H9 (cell line): ENCODE data around the gene DSCAM. TPM values are rescaled to one million over a fixed set of nuclear protein-coding genes. Genes with fewer than 3 reads are reported as not detected.

Experiments
- DNase-seq: peaks from one replicate; pipeline ENCODE4 v3.0.0-alpha.2; 2017
- H2AFZ ChIP-seq: one replicate; pipeline ENCODE4 v1.6.1; 2013; ENCODE audit warnings: mild to moderate bottlenecking, low read length, control low read depth, moderate library complexity
- H2AK5ac ChIP-seq: 2 replicates; pipeline ENCODE4 v1.6.1; 2013; ENCODE audit warnings: low read length, control low read depth, mixed read lengths; ENCODE audit not compliant: insufficient read length
- H2BK120ac ChIP-seq: one replicate; pipeline ENCODE4 v1.6.1; 2013; ENCODE audit warnings: low read depth, mild to moderate bottlenecking, low read length, control low read depth, inconsistent platforms; ENCODE audit not compliant: poor library complexity, severe bottlenecking
- H2BK12ac ChIP-seq: 2 replicates; pipeline ENCODE4 v1.6.1; 2013; ENCODE audit warnings: low read length, control low read depth, mixed read lengths, low read depth; ENCODE audit not compliant: insufficient read length
- H2BK15ac ChIP-seq: 2 replicates; pipeline ENCODE4 v1.6.1; 2013; ENCODE audit warnings: low read depth, low read length, control low read depth
- H2BK20ac ChIP-seq: one replicate; pipeline ENCODE4 v1.6.1; 2013; ENCODE audit warnings: low read depth, mild to moderate bottlenecking, low read length, control low read depth, inconsistent platforms; ENCODE audit not compliant: poor library complexity, severe bottlenecking
- H2BK5ac ChIP-seq: 2 replicates; pipeline ENCODE4 v1.6.1; 2013; ENCODE audit warnings: low read length, control low read depth, mixed read lengths; ENCODE audit not compliant: insufficient read length
- H3K14ac ChIP-seq: 2 replicates; pipeline ENCODE4 v1.6.1; 2013; ENCODE audit warnings: low read length, control low read depth; ENCODE audit not compliant: insufficient read depth
- H3K18ac ChIP-seq: 2 replicates; pipeline ENCODE4 v1.6.1; 2013; ENCODE audit warnings: low read depth, mild to moderate bottlenecking, mixed read lengths, low read length, control low read depth; ENCODE audit not compliant: insufficient read length
- H3K23ac ChIP-seq: 2 replicates; pipeline ENCODE4 v1.6.1; 2013; ENCODE audit warnings: low read length, control low read depth, mixed read lengths, low read depth; ENCODE audit not compliant: insufficient read length
- H3K23me2 ChIP-seq: 2 replicates; pipeline ENCODE4 v1.6.1; 2013; ENCODE audit warnings: low read depth, mild to moderate bottlenecking, mixed read lengths, low read length, control low read depth; ENCODE audit not compliant: insufficient read length, poor library complexity, severe bottlenecking
- H3K27ac ChIP-seq: 2 replicates; pipeline ENCODE4 v1.5.1; 2013; ENCODE audit warnings: low read length, control low read depth, mixed read lengths, low read depth; ENCODE audit not compliant: insufficient read length
- H3K27me3 ChIP-seq: 2 replicates; pipeline ENCODE4 v1.6.1; 2013; ENCODE audit warnings: low read length, control low read depth, inconsistent platforms; ENCODE audit not compliant: insufficient read depth
- H3K4ac ChIP-seq: 2 replicates; pipeline ENCODE4 v1.6.1; 2013; ENCODE audit warnings: low read depth, mild to moderate bottlenecking, control low read depth, inconsistent platforms, low read length, moderate library complexity
- H3K4me1 ChIP-seq: 2 replicates; pipeline ENCODE4 v1.6.1; 2013; ENCODE audit warnings: low read length, control low read depth, inconsistent platforms; ENCODE audit not compliant: insufficient read depth
- H3K4me2 ChIP-seq: 2 replicates; pipeline ENCODE4 v1.6.1; 2013; ENCODE audit warnings: low read length, control low read depth, mixed read lengths; ENCODE audit not compliant: insufficient read length, insufficient read depth
- H3K56ac ChIP-seq: 2 replicates; pipeline ENCODE4 v1.6.1; 2013; ENCODE audit warnings: low read depth, mild to moderate bottlenecking, mixed read lengths, low read length, control low read depth; ENCODE audit not compliant: insufficient read length
- H3K79me1 ChIP-seq: 2 replicates; pipeline ENCODE4 v1.6.1; 2013; ENCODE audit warnings: low read depth, mild to moderate bottlenecking, moderate library complexity, low read length, control low read depth, inconsistent platforms; ENCODE audit not compliant: insufficient read depth, poor library complexity, severe bottlenecking
- H3K79me2 ChIP-seq: 2 replicates; pipeline ENCODE4 v1.6.1; 2013; ENCODE audit warnings: low read length, control low read depth, inconsistent platforms; ENCODE audit not compliant: insufficient read depth
- H3K9ac ChIP-seq: 2 replicates; pipeline ENCODE4 v1.6.1; 2013; ENCODE audit warnings: low read length, control low read depth, mixed read lengths; ENCODE audit not compliant: insufficient read length; ENCODE audit errors: extremely low read depth
- H3K9me3 ChIP-seq: one replicate; pipeline ENCODE4 v1.6.1; 2013; ENCODE audit warnings: low read depth, low read length, inconsistent platforms; ENCODE audit not compliant: control insufficient read depth
- H3T11ph ChIP-seq: one replicate; pipeline ENCODE4 v1.6.1; 2013; ENCODE audit warnings: mild to moderate bottlenecking, low read length, control low read depth, inconsistent platforms
- H4K20me1 ChIP-seq: one replicate; pipeline ENCODE4 v1.6.1; 2013; ENCODE audit not compliant: control insufficient read depth, insufficient read length, insufficient read depth
- H4K5ac ChIP-seq: 2 replicates; pipeline ENCODE4 v1.6.1; 2013; ENCODE audit warnings: low read depth, mild to moderate bottlenecking, mixed read lengths, low read length, control low read depth; ENCODE audit not compliant: insufficient read length
- H4K8ac ChIP-seq: replicated peaks from 2 replicates; pipeline ENCODE4 v1.6.1; 2013; ENCODE audit warnings: low read length, control low read depth, mixed read lengths, low read depth; ENCODE audit not compliant: insufficient read length
- H4K91ac ChIP-seq: 2 replicates; pipeline ENCODE4 v1.6.1; 2013; ENCODE audit warnings: low read depth, mild to moderate bottlenecking, moderate library complexity, mixed read lengths, low read length, control low read depth; ENCODE audit not compliant: insufficient read length
- H3K27ac Mint-ChIP-seq, 3 experiments: 2 replicates in 2 of 3; 3 replicates in 1 of 3; pipeline ENCODE4 v1.8.0; 2020 to 2021; ENCODE audit warnings: mixed read lengths in 3 of 3, mild to moderate bottlenecking in 1 of 3, moderate library complexity in 1 of 3
- H3K27me3 Mint-ChIP-seq: 2 replicates; pipeline ENCODE4 v1.8.0; 2021; ENCODE audit warnings: low read depth, mild to moderate bottlenecking, moderate library complexity, mixed read lengths
- H3K36me3 Mint-ChIP-seq, 3 experiments: 2 replicates in 2 of 3; 3 replicates in 1 of 3; pipeline ENCODE4 v1.8.0; 2020 to 2021; ENCODE audit warnings: low read depth in 3 of 3, mixed read lengths in 3 of 3; ENCODE audit not compliant: insufficient read depth in 1 of 3
- H3K4me1 Mint-ChIP-seq, 2 experiments: 2 replicates each; pipeline ENCODE4 v1.8.0; 2020; ENCODE audit warnings: mixed read lengths in 2 of 2
- H3K4me3 Mint-ChIP-seq, 2 experiments: 2 replicates in 1 of 2; 3 replicates in 1 of 2; pipeline ENCODE4 v1.8.0; 2020 to 2021; ENCODE audit warnings: mild to moderate bottlenecking in 2 of 2, mixed read lengths in 2 of 2, moderate library complexity in 1 of 2
- H3K9me3 Mint-ChIP-seq, 2 experiments: 2 replicates in 1 of 2; 3 replicates in 1 of 2; pipeline ENCODE4 v1.8.0; 2020; ENCODE audit warnings: mild to moderate bottlenecking in 2 of 2, mixed read lengths in 2 of 2, moderate library complexity in 1 of 2
- WGBS: extraction: QIAGEN DNeasy Blood & Tissue Kit; methylation state at CpG from one replicate; pipeline ENCODE4 v1.1.7; 2013; ENCODE audit warnings: missing lambda C conversion rate, low lambda C conversion rate, mixed read lengths; ENCODE audit not compliant: insufficient read length; ENCODE audit errors: extremely low coverage; 5-methylcytosine and 5-hydroxymethylcytosine counted together
- total RNA-seq: library from RNA; stranded (reverse); gene quantifications from 2 replicates; pipeline ENCODE4 v1.2.1, GENCODE V29; 2021
- TF ChIP-seq, protein P1 (sequence below): fragments of 200-600 bp; sonication (generic); conservative IDR thresholded peaks from 3 replicates; pipeline ENCODE4 v1.8.0; 2021; ENCODE audit warnings: antibody characterized with exemption, mild to moderate bottlenecking

Gene DSCAM
- total RNA-seq, 1 experiment from 2014 or later: 0.17 TPM

DNA sequence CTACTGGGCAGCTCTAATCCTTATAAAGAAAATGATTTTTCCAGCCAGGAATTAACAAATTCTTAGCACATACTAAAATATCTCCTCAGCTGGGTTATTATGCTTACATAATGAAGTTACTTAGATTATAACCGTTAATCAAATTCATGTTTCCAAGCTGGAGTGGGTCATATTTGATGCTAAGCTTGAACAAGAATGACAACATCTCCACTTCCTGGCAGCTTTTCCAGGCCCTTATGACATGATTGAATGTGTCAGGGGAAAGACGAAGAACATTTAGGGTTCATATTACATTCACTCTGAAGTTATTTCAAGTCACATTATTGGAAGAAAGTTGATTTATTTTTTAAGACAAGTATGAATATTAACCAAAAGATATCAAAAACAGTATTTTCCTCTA is 646.0 kb downstream of the DSCAM start:
- Histone ChIP-seq H4K8ac (no peak overlapping the region), H3T11ph (no peak overlapping the region), H2BK120ac (no peak overlapping the region), H3K79me2 (no peaks in the 10 kb centered on the region), H2BK12ac (no peak overlapping the region), H3K4ac (no peak overlapping the region), H3K27ac (no peak overlapping the region), H2AK5ac (no peak overlapping the region), H2BK20ac (no peak overlapping the region), H2AFZ (no peak overlapping the region), H4K91ac (no peak overlapping the region), H4K5ac (no peak overlapping the region), H3K4me1 (no peaks in the 10 kb centered on the region), H2BK5ac (no peak overlapping the region), H3K27me3 (no peaks in the 10 kb centered on the region), H3K14ac (no peak overlapping the region), H3K4me2 (no peak overlapping the region), H3K9me3 (no peaks in the 10 kb centered on the region), H3K56ac (no peak overlapping the region), H3K23ac (no peak overlapping the region), H3K79me1 (no peaks in the 10 kb centered on the region), H2BK15ac (no peak overlapping the region), H3K23me2 (no peaks in the 10 kb centered on the region), H3K18ac (no peak overlapping the region), H4K20me1 (no peaks in the 10 kb centered on the region), H3K9ac (no peak overlapping the region)
- Mint-ChIP-seq H3K4me1 (peaks cover 6 to 8% of the 10 kb centered on the region in 2 experiments; a peak in 3 of 4 replicates), H3K4me3 (no peak overlapping the region), H3K36me3 (peaks cover 0 to 3% (median 0%) of the 10 kb centered on the region in 3 experiments; a peak in 1 of 7 replicates), H3K27ac (no peak overlapping the region), H3K9me3 (0 out of 5 replicates have a peak, but pooled peaks cover 0 to 3% of the 10 kb centered on the region in 2 experiments), H3K27me3 (no peaks in the 10 kb centered on the region)
- DNase-seq: no peak
- TF ChIP-seq, protein P1, sequence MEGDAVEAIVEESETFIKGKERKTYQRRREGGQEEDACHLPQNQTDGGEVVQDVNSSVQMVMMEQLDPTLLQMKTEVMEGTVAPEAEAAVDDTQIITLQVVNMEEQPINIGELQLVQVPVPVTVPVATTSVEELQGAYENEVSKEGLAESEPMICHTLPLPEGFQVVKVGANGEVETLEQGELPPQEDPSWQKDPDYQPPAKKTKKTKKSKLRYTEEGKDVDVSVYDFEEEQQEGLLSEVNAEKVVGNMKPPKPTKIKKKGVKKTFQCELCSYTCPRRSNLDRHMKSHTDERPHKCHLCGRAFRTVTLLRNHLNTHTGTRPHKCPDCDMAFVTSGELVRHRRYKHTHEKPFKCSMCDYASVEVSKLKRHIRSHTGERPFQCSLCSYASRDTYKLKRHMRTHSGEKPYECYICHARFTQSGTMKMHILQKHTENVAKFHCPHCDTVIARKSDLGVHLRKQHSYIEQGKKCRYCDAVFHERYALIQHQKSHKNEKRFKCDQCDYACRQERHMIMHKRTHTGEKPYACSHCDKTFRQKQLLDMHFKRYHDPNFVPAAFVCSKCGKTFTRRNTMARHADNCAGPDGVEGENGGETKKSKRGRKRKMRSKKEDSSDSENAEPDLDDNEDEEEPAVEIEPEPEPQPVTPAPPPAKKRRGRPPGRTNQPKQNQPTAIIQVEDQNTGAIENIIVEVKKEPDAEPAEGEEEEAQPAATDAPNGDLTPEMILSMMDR: no peak
- no CpG with 5 or more reads among the region's 2 CpGs for WGBS
